Right hindlimb (tissue), 1 donor: ENCODE results near the gene NEK9.
"Not testable (repeated sequence)": the region's sequence is repeated elsewhere in the genome, so short reads cannot be mapped to it uniquely, and the experiment has no call there.

Source experiments
- DNase-seq: peaks from one replicate; pipeline ENCODE4 v3.0.0-alpha.2; 2018

Gene NEK9

GRCh38 chr14:75126679-75127473, at the start of gene NEK9:
TSS of gene NEK9 (minus strand) at chr14:75127048. CDS start at chr14:75126921, 127 bp downstream.
- DNase-seq, result peak; percentile 95

GRCh38 chr14:75176142-75176820, 49.4 kb upstream of the NEK9 start, which contains the start of gene TMED10:
TSS of gene TMED10 (minus strand) at chr14:75176612. CDS start at chr14:75176579, 33 bp downstream.
- peak; percentile 92 for DNase-seq

- no peak for DNase-seq
Observed at GRCh38 chr14:75175677-75176141, 48.9 kb upstream of the NEK9 start.

- no peak for DNase-seq
Observed at GRCh38 chr14:75174066-75174465, 47.2 kb upstream of the NEK9 start.

- no peak for DNase-seq
Observed at GRCh38 chr14:75170772-75171171, 43.9 kb upstream of the NEK9 start.

- no peak for DNase-seq
Observed at GRCh38 chr14:75168586-75169335, 41.9 kb upstream of the NEK9 start.

- DNase-seq, result no peak
Observed at GRCh38 chr14:75167325-75167724, 40.5 kb upstream of the NEK9 start.

- peak; percentile 51 for DNase-seq
Observed at GRCh38 chr14:75165586-75166391, 38.9 kb upstream of the NEK9 start.

GRCh38 chr14:75164809-75165208, 38.0 kb upstream of the NEK9 start:
- no peak for DNase-seq

- no peak for DNase-seq
Observed at GRCh38 chr14:75163677-75164076, 36.8 kb upstream of the NEK9 start.

GRCh38 chr14:75162631-75163030, 35.8 kb upstream of the NEK9 start:
- DNase-seq, result no peak

GRCh38 chr14:75158843-75159614, 32.2 kb upstream of the NEK9 start:
- DNase-seq, result no peak

GRCh38 chr14:75156901-75157300, 30.1 kb upstream of the NEK9 start:
- DNase-seq, result no peak

GRCh38 chr14:75156111-75156510, 29.3 kb upstream of the NEK9 start:
- no peak for DNase-seq

GRCh38 chr14:75155169-75155568, 28.3 kb upstream of the NEK9 start:
- DNase-seq, result no peak

GRCh38 chr14:75153295-75153694, 26.4 kb upstream of the NEK9 start:
- DNase-seq, result no peak

GRCh38 chr14:75151851-75152250, 25.0 kb upstream of the NEK9 start:
- no peak for DNase-seq

GRCh38 chr14:75150637-75151036, 23.8 kb upstream of the NEK9 start:
- DNase-seq, result not testable (repeated sequence)

GRCh38 chr14:75150150-75150549, 23.3 kb upstream of the NEK9 start:
- no peak for DNase-seq

GRCh38 chr14:75147423-75148071, 20.7 kb upstream of the NEK9 start:
- DNase-seq, result peak; percentile 73

- no peak for DNase-seq
Observed at GRCh38 chr14:75144944-75145343, 18.1 kb upstream of the NEK9 start.
